ENCODE results near the gene RANBP17.

RANBP17 gene

GRCh38 chr5:171269717-171270116 lies 407.9 kb downstream of the RANBP17 start (continued):
- TF ChIP-seq YY2 (tag by site-specific recombination; IDR thresholded peaks at IDR 0.05) (no peak), SALL2 (tag by site-specific recombination; IDR thresholded peaks at IDR 0.05; ENCODE audit: borderline replicate concordance) (no peak), ZFP37 (tag by site-specific recombination; IDR thresholded peaks at IDR 0.05) (no peak), ZNF610 (tag by site-specific recombination; IDR thresholded peaks at IDR 0.05; ENCODE audit: borderline replicate concordance) (no peak), ZNF157 (tag by site-specific recombination; IDR thresholded peaks at IDR 0.05) (no peak), ZNF155 (tag by site-specific recombination; IDR thresholded peaks at IDR 0.05) (no peak), ZNF654 (tag by site-specific recombination; IDR thresholded peaks at IDR 0.05; ENCODE audit: low read depth) (no peak), ZNF2 (tag by site-specific recombination; IDR thresholded peaks at IDR 0.05) (no peak), MYNN (tag by site-specific recombination; IDR thresholded peaks at IDR 0.05; ENCODE audit: borderline replicate concordance) (no peak), ZNF596 (tag by site-specific recombination; IDR thresholded peaks at IDR 0.05) (no peak), ZNF280C (tag by site-specific recombination; IDR thresholded peaks at IDR 0.05) (no peak), ZNF707 (tag by site-specific recombination; IDR thresholded peaks at IDR 0.05) (no peak), ZSCAN16 (tag by site-specific recombination; IDR thresholded peaks at IDR 0.05) (no peak), ZNF585B (tag by site-specific recombination; IDR thresholded peaks at IDR 0.05) (no peak), ZNF202 (tag by site-specific recombination; IDR thresholded peaks at IDR 0.05; ENCODE audit: borderline replicate concordance) (no peak), ZFP69B (tag by site-specific recombination; IDR thresholded peaks at IDR 0.05) (0 out of 2 replicates have a peak, but pooled peaks have one; percentile 49), ZNF302 (tag by site-specific recombination; IDR thresholded peaks at IDR 0.05; ENCODE audit: low read depth) (no peak), ZNF521 (tag by site-specific recombination; IDR thresholded peaks at IDR 0.05) (no peak), SCRT1 (tag by site-specific recombination; IDR thresholded peaks at IDR 0.05; ENCODE audit: borderline replicate concordance) (no peak), ZNF561 (tag by site-specific recombination; IDR thresholded peaks at IDR 0.05; ENCODE audit: borderline replicate concordance) (no peak), ZNF777 (tag by site-specific recombination; IDR thresholded peaks at IDR 0.05; ENCODE audit: borderline replicate concordance) (no peak)
- TF ChIP-seq, protein P1, sequence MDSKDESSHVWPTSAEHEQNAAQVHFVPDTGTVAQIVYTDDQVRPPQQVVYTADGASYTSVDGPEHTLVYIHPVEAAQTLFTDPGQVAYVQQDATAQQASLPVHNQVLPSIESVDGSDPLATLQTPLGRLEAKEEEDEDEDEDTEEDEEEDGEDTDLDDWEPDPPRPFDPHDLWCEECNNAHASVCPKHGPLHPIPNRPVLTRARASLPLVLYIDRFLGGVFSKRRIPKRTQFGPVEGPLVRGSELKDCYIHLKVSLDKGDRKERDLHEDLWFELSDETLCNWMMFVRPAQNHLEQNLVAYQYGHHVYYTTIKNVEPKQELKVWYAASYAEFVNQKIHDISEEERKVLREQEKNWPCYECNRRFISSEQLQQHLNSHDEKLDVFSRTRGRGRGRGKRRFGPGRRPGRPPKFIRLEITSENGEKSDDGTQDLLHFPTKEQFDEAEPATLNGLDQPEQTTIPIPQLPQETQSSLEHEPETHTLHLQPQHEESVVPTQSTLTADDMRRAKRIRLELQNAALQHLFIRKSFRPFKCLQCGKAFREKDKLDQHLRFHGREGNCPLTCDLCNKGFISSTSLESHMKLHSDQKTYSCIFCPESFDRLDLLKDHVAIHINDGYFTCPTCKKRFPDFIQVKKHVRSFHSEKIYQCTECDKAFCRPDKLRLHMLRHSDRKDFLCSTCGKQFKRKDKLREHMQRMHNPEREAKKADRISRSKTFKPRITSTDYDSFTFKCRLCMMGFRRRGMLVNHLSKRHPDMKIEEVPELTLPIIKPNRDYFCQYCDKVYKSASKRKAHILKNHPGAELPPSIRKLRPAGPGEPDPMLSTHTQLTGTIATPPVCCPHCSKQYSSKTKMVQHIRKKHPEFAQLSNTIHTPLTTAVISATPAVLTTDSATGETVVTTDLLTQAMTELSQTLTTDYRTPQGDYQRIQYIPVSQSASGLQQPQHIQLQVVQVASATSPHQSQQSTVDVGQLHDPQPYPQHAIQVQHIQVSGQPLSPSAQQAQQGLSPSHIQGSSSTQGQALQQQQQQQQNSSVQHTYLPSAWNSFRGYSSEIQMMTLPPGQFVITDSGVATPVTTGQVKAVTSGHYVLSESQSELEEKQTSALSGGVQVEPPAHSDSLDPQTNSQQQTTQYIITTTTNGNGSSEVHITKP (tag by site-specific recombination; IDR thresholded peaks at IDR 0.05), result peak; percentile 39
- TF ChIP-seq, protein P2, sequence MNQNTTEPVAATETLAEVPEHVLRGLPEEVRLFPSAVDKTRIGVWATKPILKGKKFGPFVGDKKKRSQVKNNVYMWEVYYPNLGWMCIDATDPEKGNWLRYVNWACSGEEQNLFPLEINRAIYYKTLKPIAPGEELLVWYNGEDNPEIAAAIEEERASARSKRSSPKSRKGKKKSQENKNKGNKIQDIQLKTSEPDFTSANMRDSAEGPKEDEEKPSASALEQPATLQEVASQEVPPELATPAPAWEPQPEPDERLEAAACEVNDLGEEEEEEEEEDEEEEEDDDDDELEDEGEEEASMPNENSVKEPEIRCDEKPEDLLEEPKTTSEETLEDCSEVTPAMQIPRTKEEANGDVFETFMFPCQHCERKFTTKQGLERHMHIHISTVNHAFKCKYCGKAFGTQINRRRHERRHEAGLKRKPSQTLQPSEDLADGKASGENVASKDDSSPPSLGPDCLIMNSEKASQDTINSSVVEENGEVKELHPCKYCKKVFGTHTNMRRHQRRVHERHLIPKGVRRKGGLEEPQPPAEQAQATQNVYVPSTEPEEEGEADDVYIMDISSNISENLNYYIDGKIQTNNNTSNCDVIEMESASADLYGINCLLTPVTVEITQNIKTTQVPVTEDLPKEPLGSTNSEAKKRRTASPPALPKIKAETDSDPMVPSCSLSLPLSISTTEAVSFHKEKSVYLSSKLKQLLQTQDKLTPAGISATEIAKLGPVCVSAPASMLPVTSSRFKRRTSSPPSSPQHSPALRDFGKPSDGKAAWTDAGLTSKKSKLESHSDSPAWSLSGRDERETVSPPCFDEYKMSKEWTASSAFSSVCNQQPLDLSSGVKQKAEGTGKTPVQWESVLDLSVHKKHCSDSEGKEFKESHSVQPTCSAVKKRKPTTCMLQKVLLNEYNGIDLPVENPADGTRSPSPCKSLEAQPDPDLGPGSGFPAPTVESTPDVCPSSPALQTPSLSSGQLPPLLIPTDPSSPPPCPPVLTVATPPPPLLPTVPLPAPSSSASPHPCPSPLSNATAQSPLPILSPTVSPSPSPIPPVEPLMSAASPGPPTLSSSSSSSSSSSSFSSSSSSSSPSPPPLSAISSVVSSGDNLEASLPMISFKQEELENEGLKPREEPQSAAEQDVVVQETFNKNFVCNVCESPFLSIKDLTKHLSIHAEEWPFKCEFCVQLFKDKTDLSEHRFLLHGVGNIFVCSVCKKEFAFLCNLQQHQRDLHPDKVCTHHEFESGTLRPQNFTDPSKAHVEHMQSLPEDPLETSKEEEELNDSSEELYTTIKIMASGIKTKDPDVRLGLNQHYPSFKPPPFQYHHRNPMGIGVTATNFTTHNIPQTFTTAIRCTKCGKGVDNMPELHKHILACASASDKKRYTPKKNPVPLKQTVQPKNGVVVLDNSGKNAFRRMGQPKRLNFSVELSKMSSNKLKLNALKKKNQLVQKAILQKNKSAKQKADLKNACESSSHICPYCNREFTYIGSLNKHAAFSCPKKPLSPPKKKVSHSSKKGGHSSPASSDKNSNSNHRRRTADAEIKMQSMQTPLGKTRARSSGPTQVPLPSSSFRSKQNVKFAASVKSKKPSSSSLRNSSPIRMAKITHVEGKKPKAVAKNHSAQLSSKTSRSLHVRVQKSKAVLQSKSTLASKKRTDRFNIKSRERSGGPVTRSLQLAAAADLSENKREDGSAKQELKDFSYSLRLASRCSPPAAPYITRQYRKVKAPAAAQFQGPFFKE (tag by site-specific recombination; IDR thresholded peaks at IDR 0.05; ENCODE audit: borderline replicate concordance), result no peak
- TF ChIP-seq, protein P3, sequence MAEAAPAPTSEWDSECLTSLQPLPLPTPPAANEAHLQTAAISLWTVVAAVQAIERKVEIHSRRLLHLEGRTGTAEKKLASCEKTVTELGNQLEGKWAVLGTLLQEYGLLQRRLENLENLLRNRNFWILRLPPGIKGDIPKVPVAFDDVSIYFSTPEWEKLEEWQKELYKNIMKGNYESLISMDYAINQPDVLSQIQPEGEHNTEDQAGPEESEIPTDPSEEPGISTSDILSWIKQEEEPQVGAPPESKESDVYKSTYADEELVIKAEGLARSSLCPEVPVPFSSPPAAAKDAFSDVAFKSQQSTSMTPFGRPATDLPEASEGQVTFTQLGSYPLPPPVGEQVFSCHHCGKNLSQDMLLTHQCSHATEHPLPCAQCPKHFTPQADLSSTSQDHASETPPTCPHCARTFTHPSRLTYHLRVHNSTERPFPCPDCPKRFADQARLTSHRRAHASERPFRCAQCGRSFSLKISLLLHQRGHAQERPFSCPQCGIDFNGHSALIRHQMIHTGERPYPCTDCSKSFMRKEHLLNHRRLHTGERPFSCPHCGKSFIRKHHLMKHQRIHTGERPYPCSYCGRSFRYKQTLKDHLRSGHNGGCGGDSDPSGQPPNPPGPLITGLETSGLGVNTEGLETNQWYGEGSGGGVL (tag by site-specific recombination; IDR thresholded peaks at IDR 0.05), result peak; percentile 73
- TF ChIP-seq, protein P4, sequence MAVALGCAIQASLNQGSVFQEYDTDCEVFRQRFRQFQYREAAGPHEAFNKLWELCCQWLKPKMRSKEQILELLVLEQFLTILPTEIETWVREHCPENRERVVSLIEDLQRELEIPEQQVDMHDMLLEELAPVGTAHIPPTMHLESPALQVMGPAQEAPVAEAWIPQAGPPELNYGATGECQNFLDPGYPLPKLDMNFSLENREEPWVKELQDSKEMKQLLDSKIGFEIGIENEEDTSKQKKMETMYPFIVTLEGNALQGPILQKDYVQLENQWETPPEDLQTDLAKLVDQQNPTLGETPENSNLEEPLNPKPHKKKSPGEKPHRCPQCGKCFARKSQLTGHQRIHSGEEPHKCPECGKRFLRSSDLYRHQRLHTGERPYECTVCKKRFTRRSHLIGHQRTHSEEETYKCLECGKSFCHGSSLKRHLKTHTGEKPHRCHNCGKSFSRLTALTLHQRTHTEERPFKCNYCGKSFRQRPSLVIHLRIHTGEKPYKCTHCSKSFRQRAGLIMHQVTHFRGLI (tag by site-specific recombination; IDR thresholded peaks at IDR 0.05), result no peak
